HepG2 (cell line): ENCODE measurements around the gene ZDHHC19. TPM values are rescaled to one million over a fixed set of nuclear protein-coding genes. Genes with fewer than 3 reads are reported as not detected.
"Not testable (repeated sequence)": the region's sequence is repeated elsewhere in the genome, so short reads cannot be mapped to it uniquely, and the experiment has no call there.

Experiments used
- ATAC-seq: fragments of 200-7000 bp; cut with Tn5 transposase; 3 replicates; pipeline ENCODE4 v1.9.1; 2020; ENCODE audit warnings: mild to moderate bottlenecking, moderate library complexity
- BruUV-seq: library from RNA; stranded (reverse); fragments of 400-500 nt; replicated peaks from 2 replicates; lab custom pipeline; 2021; lab: Mats Ljungman, UMichigan
- CTCF ChIA-PET: fragments of 300-600 bp; formaldehyde crosslinking; extraction: SDS; loops from one replicate; lab custom pipeline; 2021; ENCODE audit warnings: low total read pairs, inconsistent platforms, low intra/inter-chr PET ratio; lab: Yijun Ruan, JAX
- POLR2A ChIA-PET: fragments of 350-600 bp; sonication (Branson Sonifier 250); formaldehyde crosslinking; loops from one replicate; lab custom pipeline; 2020; ENCODE audit warnings: antibody characterized with exemption, inconsistent platforms; lab: Yijun Ruan, JAX
- DNase-seq: peaks from one replicate; pipeline ENCODE4 v3.0.0-alpha.2; 2015; ENCODE audit warnings: low spot score
- FAIRE-seq: peaks from 3 replicates; lab custom pipeline; 2011; peaks lifted over from hg19 to GRCh38; lab: Jason Lieb, UNC
- H2AFZ ChIP-seq: one replicate; pipeline ENCODE4 v1.6.1; 2011; ENCODE audit warnings: low read length, inconsistent platforms
- H3K27ac ChIP-seq: fragments of 300-600 bp; 3 replicates; pipeline ENCODE4 v1.8.0; 2011; ENCODE audit warnings: mixed run types, mild to moderate bottlenecking, mixed read lengths, low read length, inconsistent platforms; ENCODE audit not compliant: insufficient read depth; ENCODE audit errors: extremely low read length
- H3K27me3 ChIP-seq, 2 experiments: fragments of 200-600 bp in 1 of 2; 2 replicates in 1 of 2; 3 replicates in 1 of 2; pipeline versions ENCODE4 v1.6.0 to v1.8.0; 2011; ENCODE audit warnings: low read length in 2 of 2, mild to moderate bottlenecking in 2 of 2, moderate library complexity in 2 of 2, inconsistent platforms in 1 of 2; ENCODE audit not compliant: insufficient read depth in 2 of 2, control insufficient read depth in 1 of 2
- H3K36me3 ChIP-seq, 2 experiments: fragments of 200-600 bp in 1 of 2; replicated peaks in 1 of 2; 2 replicates in 1 of 2; 3 replicates in 1 of 2; pipeline versions ENCODE4 v1.5.1 to v1.8.0; 2011; ENCODE audit warnings: low read length in 2 of 2, inconsistent platforms in 1 of 2; ENCODE audit not compliant: insufficient read depth in 2 of 2, control insufficient read depth in 1 of 2
- H3K4me1 ChIP-seq: 2 replicates; pipeline ENCODE4 v1.5.1; 2012; ENCODE audit warnings: low read length, inconsistent platforms; ENCODE audit not compliant: insufficient read depth
- H3K4me2 ChIP-seq: 2 replicates; pipeline ENCODE4 v1.6.0; 2011; ENCODE audit warnings: low read depth, low read length, inconsistent platforms
- H3K4me3 ChIP-seq, 3 experiments: fragments of 200-600 bp in 1 of 3; sonication (generic), shearing (Covaris generic) in 1 of 3; replicated peaks in 1 of 3; 2 replicates each; pipeline ENCODE4 v1.5.1; 2011 to 2016; ENCODE audit warnings: low read length in 3 of 3, inconsistent platforms in 2 of 3, low read depth in 2 of 3, mild to moderate bottlenecking in 2 of 3, control low read depth in 1 of 3, mixed read lengths in 1 of 3; ENCODE audit not compliant: insufficient read depth in 1 of 3
- H3K79me2 ChIP-seq: one replicate; pipeline ENCODE4 v1.6.1; 2011; ENCODE audit warnings: low read length, inconsistent platforms; ENCODE audit not compliant: insufficient read depth
- H3K9ac ChIP-seq: 2 replicates; pipeline ENCODE4 v1.6.0; 2011; ENCODE audit warnings: mild to moderate bottlenecking, low read depth, low read length, inconsistent platforms; ENCODE audit not compliant: insufficient read depth
- H3K9me3 ChIP-seq: 2 replicates; pipeline ENCODE4 v1.5.1; 2012; ENCODE audit warnings: mild to moderate bottlenecking, low read length
- H4K20me1 ChIP-seq: 2 replicates; pipeline ENCODE4 v1.6.0; 2011; ENCODE audit warnings: inconsistent platforms, mild to moderate bottlenecking, low read length, moderate library complexity; ENCODE audit not compliant: insufficient read depth
- IKZF1 ChIP-seq: fragments of 450-650 bp; IDR thresholded peaks from 2 replicates; pipeline ENCODE4 v1.7.1; 2016
- WGBS: methylation state at CpG from one replicate; pipeline ENCODE4 v1.1.6; 2017; ENCODE audit warnings: low lambda C conversion rate; 5-methylcytosine and 5-hydroxymethylcytosine counted together
- in situ Hi-C: cut with HindIII; loops from 2 replicates; pipeline ENCODE4 v1.10.0; 2017; ENCODE audit warnings: low pct_unique_long_range_greater_than_20kb; ENCODE audit not compliant: extremely low pct_ligation_motif_present
- intact Hi-C: fragments of 100-400 bp; cut with micrococcal nuclease; formaldehyde crosslinking; loops from one replicate; pipeline ENCODE4 v1.10.0; 2022; ENCODE audit not compliant: unreplicated experiment
- polyA plus RNA-seq, 8 experiments: library from polyadenylated mRNA; depleted of rRNA in 3 of 8; stranded (reverse) in 7 of 8; unstranded in 1 of 8; fragments of >200 nt; fragmentation: Illumina TruSeq in 4 of 8; extraction: Trizol in 4 of 8; gene quantifications; 2 replicates each; pipeline versions ENCODE4 v1.2.1 to v1.2.3, GENCODE V29; 2011 to 2016; ENCODE audit warnings: low read depth in 4 of 8, missing spikeins in 1 of 8, mixed read lengths in 1 of 8; ENCODE audit not compliant: insufficient read depth in 1 of 8
- total RNA-seq, 5 experiments: library from RNA; depleted of rRNA; stranded (reverse); fragments of >200 nt; fragmentation: Illumina TruSeq; extraction: Trizol; gene quantifications; 2 replicates each; pipeline ENCODE4 v1.2.3, GENCODE V29; 2016; ENCODE audit warnings: low read depth in 1 of 5
- TF ChIP-seq, protein P1 (sequence below): sonication (generic); formaldehyde crosslinking; IDR thresholded peaks from 2 replicates; pipeline ENCODE4 v1.9.0; 2021; ENCODE audit warnings: mild to moderate bottlenecking, missing genetic modification reagents

The ZDHHC19 gene
- total and polyA plus RNA-seq, 2 of the 13 experiments (the other 11 are each of a cell fraction or from before 2014, with no cell fraction given), result 0.22 to 0.53 TPM

DNA sequence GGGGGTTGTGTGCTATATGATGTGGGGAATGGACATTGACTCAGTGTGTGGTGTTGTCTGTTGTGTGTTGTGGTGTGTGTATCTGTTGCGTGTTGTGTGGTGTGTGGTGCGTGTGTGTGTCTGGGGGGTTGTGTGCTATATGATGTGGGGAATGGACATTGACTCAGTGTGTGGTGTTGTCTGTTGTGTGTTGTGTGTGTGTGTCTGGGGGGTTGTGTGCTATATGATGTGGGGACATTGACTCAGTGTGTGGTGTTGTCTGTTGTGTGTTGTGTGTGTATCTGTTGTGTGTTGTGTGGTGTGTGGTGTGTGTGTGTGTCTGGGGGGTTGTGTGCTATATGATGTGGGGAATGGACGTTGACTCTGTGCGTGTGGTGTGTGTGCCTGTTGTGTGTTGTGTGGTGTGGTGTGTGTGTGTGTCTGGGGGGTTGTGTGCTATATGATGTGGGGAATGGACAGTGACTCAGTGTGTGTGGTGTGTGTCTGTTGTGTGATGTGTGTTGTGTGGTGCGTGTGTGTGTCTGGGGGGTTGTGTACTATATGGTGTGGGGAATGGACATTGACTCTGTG is 46.1 kb downstream of the ZDHHC19 start:
- FAIRE-seq, H2AFZ ChIP-seq, BruUV-seq, CTCF ChIA-PET, POLR2A ChIA-PET, intact Hi-C loops, H3K27ac ChIP-seq, H3K9me3 ChIP-seq, H3K79me2 ChIP-seq, H3K36me3 ChIP-seq, H3K9ac ChIP-seq, in situ Hi-C loops, DNase-seq, H3K27me3 ChIP-seq, H4K20me1 ChIP-seq, H3K4me3 ChIP-seq, ATAC-seq: not testable (repeated sequence)
- WGBS, result 68% methylated on average over 5 of the region's 5 CpGs
- H3K4me2 ChIP-seq, result peak overlapping the region; percentile 51; the same call in 1 of the 2 replicates
- H3K4me1 ChIP-seq, result peaks cover 43% of the 10 kb centered on the region
- TF ChIP-seq, protein P1, sequence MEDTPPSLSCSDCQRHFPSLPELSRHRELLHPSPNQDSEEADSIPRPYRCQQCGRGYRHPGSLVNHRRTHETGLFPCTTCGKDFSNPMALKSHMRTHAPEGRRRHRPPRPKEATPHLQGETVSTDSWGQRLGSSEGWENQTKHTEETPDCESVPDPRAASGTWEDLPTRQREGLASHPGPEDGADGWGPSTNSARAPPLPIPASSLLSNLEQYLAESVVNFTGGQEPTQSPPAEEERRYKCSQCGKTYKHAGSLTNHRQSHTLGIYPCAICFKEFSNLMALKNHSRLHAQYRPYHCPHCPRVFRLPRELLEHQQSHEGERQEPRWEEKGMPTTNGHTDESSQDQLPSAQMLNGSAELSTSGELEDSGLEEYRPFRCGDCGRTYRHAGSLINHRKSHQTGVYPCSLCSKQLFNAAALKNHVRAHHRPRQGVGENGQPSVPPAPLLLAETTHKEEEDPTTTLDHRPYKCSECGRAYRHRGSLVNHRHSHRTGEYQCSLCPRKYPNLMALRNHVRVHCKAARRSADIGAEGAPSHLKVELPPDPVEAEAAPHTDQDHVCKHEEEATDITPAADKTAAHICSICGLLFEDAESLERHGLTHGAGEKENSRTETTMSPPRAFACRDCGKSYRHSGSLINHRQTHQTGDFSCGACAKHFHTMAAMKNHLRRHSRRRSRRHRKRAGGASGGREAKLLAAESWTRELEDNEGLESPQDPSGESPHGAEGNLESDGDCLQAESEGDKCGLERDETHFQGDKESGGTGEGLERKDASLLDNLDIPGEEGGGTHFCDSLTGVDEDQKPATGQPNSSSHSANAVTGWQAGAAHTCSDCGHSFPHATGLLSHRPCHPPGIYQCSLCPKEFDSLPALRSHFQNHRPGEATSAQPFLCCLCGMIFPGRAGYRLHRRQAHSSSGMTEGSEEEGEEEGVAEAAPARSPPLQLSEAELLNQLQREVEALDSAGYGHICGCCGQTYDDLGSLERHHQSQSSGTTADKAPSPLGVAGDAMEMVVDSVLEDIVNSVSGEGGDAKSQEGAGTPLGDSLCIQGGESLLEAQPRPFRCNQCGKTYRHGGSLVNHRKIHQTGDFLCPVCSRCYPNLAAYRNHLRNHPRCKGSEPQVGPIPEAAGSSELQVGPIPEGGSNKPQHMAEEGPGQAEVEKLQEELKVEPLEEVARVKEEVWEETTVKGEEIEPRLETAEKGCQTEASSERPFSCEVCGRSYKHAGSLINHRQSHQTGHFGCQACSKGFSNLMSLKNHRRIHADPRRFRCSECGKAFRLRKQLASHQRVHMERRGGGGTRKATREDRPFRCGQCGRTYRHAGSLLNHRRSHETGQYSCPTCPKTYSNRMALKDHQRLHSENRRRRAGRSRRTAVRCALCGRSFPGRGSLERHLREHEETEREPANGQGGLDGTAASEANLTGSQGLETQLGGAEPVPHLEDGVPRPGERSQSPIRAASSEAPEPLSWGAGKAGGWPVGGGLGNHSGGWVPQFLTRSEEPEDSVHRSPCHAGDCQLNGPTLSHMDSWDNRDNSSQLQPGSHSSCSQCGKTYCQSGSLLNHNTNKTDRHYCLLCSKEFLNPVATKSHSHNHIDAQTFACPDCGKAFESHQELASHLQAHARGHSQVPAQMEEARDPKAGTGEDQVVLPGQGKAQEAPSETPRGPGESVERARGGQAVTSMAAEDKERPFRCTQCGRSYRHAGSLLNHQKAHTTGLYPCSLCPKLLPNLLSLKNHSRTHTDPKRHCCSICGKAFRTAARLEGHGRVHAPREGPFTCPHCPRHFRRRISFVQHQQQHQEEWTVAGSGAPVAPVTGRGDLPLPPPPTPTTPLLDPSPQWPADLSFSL (CRISPR knock-in tag), result peak; percentile 95
- TF ChIP-seq IKZF1, result 0 out of 2 replicates have a peak, but pooled peaks have one; percentile 16
